HepG2 (cell line): ENCODE measurements around the gene RBM12. TPM values are rescaled to one million over a fixed set of nuclear protein-coding genes. Genes with fewer than 3 reads are reported as not detected.

Source experiments
- ATF1 ChIP-seq: IDR thresholded peaks from 2 replicates; pipeline ENCODE4 v1.6.1; 2016; ENCODE audit warnings: mild to moderate bottlenecking, control low read depth
- CBFB ChIP-seq: sonication (generic); formaldehyde crosslinking; IDR thresholded peaks from 2 replicates; pipeline ENCODE4 v1.4.0; 2020; ENCODE audit warnings: missing genetic modification reagents
- HHEX ChIP-seq: IDR thresholded peaks from 2 replicates; pipeline ENCODE4 v1.6.1; 2016; ENCODE audit warnings: control low read depth
- IKZF1 ChIP-seq: fragments of 450-650 bp; IDR thresholded peaks from 2 replicates; pipeline ENCODE4 v1.7.1; 2016
- MED1 ChIP-seq: sonication (generic); formaldehyde crosslinking; IDR thresholded peaks from 2 replicates; pipeline ENCODE4 v1.4.0; 2020; ENCODE audit warnings: missing genetic modification reagents
- MXD3 ChIP-seq: IDR thresholded peaks from 2 replicates; pipeline ENCODE4 v1.6.1; 2016; ENCODE audit warnings: mild to moderate bottlenecking, missing biosample characterization, missing genetic modification reagents
- MYC ChIP-seq: sonication (generic); formaldehyde crosslinking; IDR thresholded peaks from 2 replicates; pipeline ENCODE4 v1.9.0; 2021; ENCODE audit warnings: missing genetic modification reagents, borderline replicate concordance
- PATZ1 ChIP-seq: sonication (generic); formaldehyde crosslinking; IDR thresholded peaks from 2 replicates; pipeline ENCODE4 v1.4.0; 2020; ENCODE audit warnings: missing genetic modification reagents
- POGZ ChIP-seq: sonication (generic); formaldehyde crosslinking; IDR thresholded peaks from 2 replicates; pipeline ENCODE4 v1.4.0; 2020; ENCODE audit warnings: mild to moderate bottlenecking, missing genetic modification reagents
- POLR2G ChIP-seq: fragments of 200-400 bp; formaldehyde crosslinking; IDR thresholded peaks from 2 replicates; pipeline ENCODE4 v1.6.1; 2018; ENCODE audit warnings: mild to moderate bottlenecking, low read depth, low read length, moderate library complexity
- RXRA ChIP-seq: sonication (generic); formaldehyde crosslinking; IDR thresholded peaks from 2 replicates; pipeline ENCODE4 v1.5.1; 2020; ENCODE audit warnings: missing genetic modification reagents
- ZMYM3 ChIP-seq: sonication (generic); formaldehyde crosslinking; IDR thresholded peaks from 2 replicates; pipeline ENCODE4 v1.5.1; 2020; ENCODE audit warnings: mild to moderate bottlenecking, missing genetic modification reagents
- ZNF160 ChIP-seq: sonication (generic); formaldehyde crosslinking; IDR thresholded peaks from 2 replicates; pipeline ENCODE4 v1.8.0; 2022; ENCODE audit warnings: mild to moderate bottlenecking, inconsistent platforms, missing genetic modification reagents
- ZNF331 ChIP-seq: sonication (generic); formaldehyde crosslinking; IDR thresholded peaks from 2 replicates; pipeline ENCODE4 v1.4.0; 2020; ENCODE audit warnings: missing genetic modification reagents
- ZNF460 ChIP-seq: sonication (generic); formaldehyde crosslinking; IDR thresholded peaks from 2 replicates; pipeline ENCODE4 v1.5.1; 2020; ENCODE audit warnings: missing genetic modification reagents, mild to moderate bottlenecking, borderline replicate concordance
- ZNF777 ChIP-seq: sonication (generic); formaldehyde crosslinking; IDR thresholded peaks from 2 replicates; pipeline ENCODE4 v1.4.0; 2020; ENCODE audit warnings: missing genetic modification reagents
- ZNF790 ChIP-seq: sonication (generic); formaldehyde crosslinking; IDR thresholded peaks from 2 replicates; pipeline ENCODE4 v1.8.0; 2022; ENCODE audit warnings: missing genetic modification reagents, mild to moderate bottlenecking, borderline replicate concordance
- ZNF792 ChIP-seq: IDR thresholded peaks from 2 replicates; pipeline ENCODE4 v1.6.1; 2016
- ZNF891 ChIP-seq: sonication (generic); formaldehyde crosslinking; IDR thresholded peaks from 2 replicates; pipeline ENCODE4 v1.5.0; 2020; ENCODE audit warnings: mild to moderate bottlenecking, missing genetic modification reagents
- polyA plus RNA-seq, 8 experiments: library from polyadenylated mRNA; depleted of rRNA in 3 of 8; stranded (reverse) in 7 of 8; unstranded in 1 of 8; fragments of >200 nt; fragmentation: Illumina TruSeq in 4 of 8; extraction: Trizol in 4 of 8; gene quantifications; 2 replicates each; pipeline versions ENCODE4 v1.2.1 to v1.2.3, GENCODE V29; 2011 to 2016; ENCODE audit warnings: low read depth in 4 of 8, missing spikeins in 1 of 8, mixed read lengths in 1 of 8; ENCODE audit not compliant: insufficient read depth in 1 of 8
- total RNA-seq, 5 experiments: library from RNA; depleted of rRNA; stranded (reverse); fragments of >200 nt; fragmentation: Illumina TruSeq; extraction: Trizol; gene quantifications; 2 replicates each; pipeline ENCODE4 v1.2.3, GENCODE V29; 2016; ENCODE audit warnings: low read depth in 1 of 5
- TF ChIP-seq, protein P1 (sequence below): fragments of 450-650 bp; IDR thresholded peaks from 2 replicates; pipeline ENCODE4 v1.6.1; 2017
- TF ChIP-seq, protein P2 (sequence below): sonication (generic); formaldehyde crosslinking; conservative IDR thresholded peaks from 2 replicates; pipeline ENCODE4 v1.4.0; 2020; ENCODE audit warnings: mild to moderate bottlenecking, missing genetic modification reagents, moderate library complexity
- TF ChIP-seq, protein P3 (sequence below): sonication (generic); formaldehyde crosslinking; IDR thresholded peaks from 2 replicates; pipeline ENCODE4 v1.4.0; 2020; ENCODE audit warnings: mild to moderate bottlenecking, missing genetic modification reagents

Gene RBM12
- total and polyA plus RNA-seq, 2 of the 13 experiments (the other 11 are each of a cell fraction or from before 2014, with no cell fraction given): 97.9 to 104 TPM

GRCh38 chr20:35698298-35699126, 33.8 kb upstream of the RBM12 start (continued):
- TF ChIP-seq RXRA (CRISPR knock-in tag): no peak
- TF ChIP-seq POGZ (CRISPR knock-in tag): no peak
- TF ChIP-seq PATZ1 (CRISPR knock-in tag): no peak
- TF ChIP-seq ZMYM3: no peak
- no peak for TF ChIP-seq ZNF331 (CRISPR knock-in tag)
- TF ChIP-seq, protein P1, sequence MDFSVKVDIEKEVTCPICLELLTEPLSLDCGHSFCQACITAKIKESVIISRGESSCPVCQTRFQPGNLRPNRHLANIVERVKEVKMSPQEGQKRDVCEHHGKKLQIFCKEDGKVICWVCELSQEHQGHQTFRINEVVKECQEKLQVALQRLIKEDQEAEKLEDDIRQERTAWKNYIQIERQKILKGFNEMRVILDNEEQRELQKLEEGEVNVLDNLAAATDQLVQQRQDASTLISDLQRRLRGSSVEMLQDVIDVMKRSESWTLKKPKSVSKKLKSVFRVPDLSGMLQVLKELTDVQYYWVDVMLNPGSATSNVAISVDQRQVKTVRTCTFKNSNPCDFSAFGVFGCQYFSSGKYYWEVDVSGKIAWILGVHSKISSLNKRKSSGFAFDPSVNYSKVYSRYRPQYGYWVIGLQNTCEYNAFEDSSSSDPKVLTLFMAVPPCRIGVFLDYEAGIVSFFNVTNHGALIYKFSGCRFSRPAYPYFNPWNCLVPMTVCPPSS: no peak
- no peak for TF ChIP-seq POLR2G
- peak; percentile 20; the same call in 1 of the 2 replicates for TF ChIP-seq CBFB (CRISPR knock-in tag)
- TF ChIP-seq MED1: no peak; the same call in 1 of the 2 replicates
- no peak for TF ChIP-seq ZNF891 (CRISPR knock-in tag)
- TF ChIP-seq, protein P2, sequence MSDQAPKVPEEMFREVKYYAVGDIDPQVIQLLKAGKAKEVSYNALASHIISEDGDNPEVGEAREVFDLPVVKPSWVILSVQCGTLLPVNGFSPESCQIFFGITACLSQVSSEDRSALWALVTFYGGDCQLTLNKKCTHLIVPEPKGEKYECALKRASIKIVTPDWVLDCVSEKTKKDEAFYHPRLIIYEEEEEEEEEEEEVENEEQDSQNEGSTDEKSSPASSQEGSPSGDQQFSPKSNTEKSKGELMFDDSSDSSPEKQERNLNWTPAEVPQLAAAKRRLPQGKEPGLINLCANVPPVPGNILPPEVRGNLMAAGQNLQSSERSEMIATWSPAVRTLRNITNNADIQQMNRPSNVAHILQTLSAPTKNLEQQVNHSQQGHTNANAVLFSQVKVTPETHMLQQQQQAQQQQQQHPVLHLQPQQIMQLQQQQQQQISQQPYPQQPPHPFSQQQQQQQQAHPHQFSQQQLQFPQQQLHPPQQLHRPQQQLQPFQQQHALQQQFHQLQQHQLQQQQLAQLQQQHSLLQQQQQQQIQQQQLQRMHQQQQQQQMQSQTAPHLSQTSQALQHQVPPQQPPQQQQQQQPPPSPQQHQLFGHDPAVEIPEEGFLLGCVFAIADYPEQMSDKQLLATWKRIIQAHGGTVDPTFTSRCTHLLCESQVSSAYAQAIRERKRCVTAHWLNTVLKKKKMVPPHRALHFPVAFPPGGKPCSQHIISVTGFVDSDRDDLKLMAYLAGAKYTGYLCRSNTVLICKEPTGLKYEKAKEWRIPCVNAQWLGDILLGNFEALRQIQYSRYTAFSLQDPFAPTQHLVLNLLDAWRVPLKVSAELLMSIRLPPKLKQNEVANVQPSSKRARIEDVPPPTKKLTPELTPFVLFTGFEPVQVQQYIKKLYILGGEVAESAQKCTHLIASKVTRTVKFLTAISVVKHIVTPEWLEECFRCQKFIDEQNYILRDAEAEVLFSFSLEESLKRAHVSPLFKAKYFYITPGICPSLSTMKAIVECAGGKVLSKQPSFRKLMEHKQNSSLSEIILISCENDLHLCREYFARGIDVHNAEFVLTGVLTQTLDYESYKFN (CRISPR knock-in tag): no peak; the same call in 1 of the 2 replicates
- TF ChIP-seq MXD3: no peak
- TF ChIP-seq ZNF777 (CRISPR knock-in tag): no peak
- TF ChIP-seq ATF1: no peak
- TF ChIP-seq IKZF1: no peak
- TF ChIP-seq, protein P3, sequence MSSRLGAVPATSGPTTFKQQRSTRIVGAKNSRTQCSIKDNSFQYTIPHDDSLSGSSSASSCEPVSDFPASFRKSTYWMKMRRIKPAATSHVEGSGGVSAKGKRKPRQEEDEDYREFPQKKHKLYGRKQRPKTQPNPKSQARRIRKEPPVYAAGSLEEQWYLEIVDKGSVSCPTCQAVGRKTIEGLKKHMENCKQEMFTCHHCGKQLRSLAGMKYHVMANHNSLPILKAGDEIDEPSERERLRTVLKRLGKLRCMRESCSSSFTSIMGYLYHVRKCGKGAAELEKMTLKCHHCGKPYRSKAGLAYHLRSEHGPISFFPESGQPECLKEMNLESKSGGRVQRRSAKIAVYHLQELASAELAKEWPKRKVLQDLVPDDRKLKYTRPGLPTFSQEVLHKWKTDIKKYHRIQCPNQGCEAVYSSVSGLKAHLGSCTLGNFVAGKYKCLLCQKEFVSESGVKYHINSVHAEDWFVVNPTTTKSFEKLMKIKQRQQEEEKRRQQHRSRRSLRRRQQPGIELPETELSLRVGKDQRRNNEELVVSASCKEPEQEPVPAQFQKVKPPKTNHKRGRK (CRISPR knock-in tag): peak; percentile 10; the same call in 1 of the 2 replicates
- TF ChIP-seq MYC (CRISPR knock-in tag): no peak; the same call in 1 of the 2 replicates
- TF ChIP-seq ZNF790: peak; percentile 22; the same call in 1 of the 2 replicates
- peak; percentile 17; the same call in 1 of the 2 replicates for TF ChIP-seq ZNF792 (CRISPR knock-in tag)
- TF ChIP-seq HHEX: no peak
- TF ChIP-seq ZNF160 (CRISPR knock-in tag): no peak
- 0 out of 2 replicates have a peak, but pooled peaks have one; percentile 53 for TF ChIP-seq ZNF460 (CRISPR knock-in tag)
